GM19023 (cell line): Measurements from ENCODE around the gene RBM47.
A peak's percentile ranks its signal among the peaks of the same experiment; 100 is the strongest.
"Not testable (repeated sequence)": the region's sequence is repeated elsewhere in the genome, so short reads cannot be mapped to it uniquely, and the experiment has no call there.

Source experiments
- ATAC-seq: cut with Tn5 transposase; IDR thresholded peaks from one replicate; pipeline ENCODE4 v1.9.1; 2021; ENCODE audit warnings: mild to moderate bottlenecking, moderate library complexity; ENCODE audit not compliant: unreplicated experiment

The RBM47 gene

GRCh38 chr4:40564815-40565483 is 64.7 kb downstream of the RBM47 start:
- no peak for ATAC-seq

- ATAC-seq = no peak
Observed at GRCh38 chr4:40564004-40564403, 65.7 kb downstream of the RBM47 start.

GRCh38 chr4:40563401-40563800 is 66.3 kb downstream of the RBM47 start:
- no peak for ATAC-seq

GRCh38 chr4:40562681-40563080 is 67.0 kb downstream of the RBM47 start:
- no peak for ATAC-seq

- no peak for ATAC-seq
Observed at GRCh38 chr4:40562208-40562607, 67.5 kb downstream of the RBM47 start.

- ATAC-seq = not testable (repeated sequence)
Observed at GRCh38 chr4:40561543-40562177, 68.0 kb downstream of the RBM47 start.

- ATAC-seq = peak; percentile 70
Observed at GRCh38 chr4:40559585-40560465, 69.8 kb downstream of the RBM47 start.

- no peak for ATAC-seq
Observed at GRCh38 chr4:40557736-40558135, 71.9 kb downstream of the RBM47 start.

- ATAC-seq = no peak
Observed at GRCh38 chr4:40555176-40555900, 74.3 kb downstream of the RBM47 start.

GRCh38 chr4:40554641-40555040 is 75.0 kb downstream of the RBM47 start:
- ATAC-seq = not testable (repeated sequence)

GRCh38 chr4:40553995-40554394 is 75.7 kb downstream of the RBM47 start:
- no peak for ATAC-seq

GRCh38 chr4:40552536-40552935 is 77.1 kb downstream of the RBM47 start:
- ATAC-seq = no peak

GRCh38 chr4:40551568-40552136 is 78.0 kb downstream of the RBM47 start:
- not testable (repeated sequence) for ATAC-seq

GRCh38 chr4:40550948-40551462 is 78.7 kb downstream of the RBM47 start:
- ATAC-seq = peak; percentile 58

- ATAC-seq = no peak
Observed at GRCh38 chr4:40550196-40550595, 79.5 kb downstream of the RBM47 start.

GRCh38 chr4:40548256-40548655 is 81.4 kb downstream of the RBM47 start:
- no peak for ATAC-seq

GRCh38 chr4:40547789-40548132 is 81.9 kb downstream of the RBM47 start:
- ATAC-seq = no peak

GRCh38 chr4:40546969-40547788 is 82.5 kb downstream of the RBM47 start:
- ATAC-seq = no peak

GRCh38 chr4:40546506-40546905 is 83.2 kb downstream of the RBM47 start:
- ATAC-seq = no peak

- not testable (repeated sequence) for ATAC-seq
Observed at GRCh38 chr4:40545487-40545886, 84.2 kb downstream of the RBM47 start.
